HG02759 (cell line): Measurements from ENCODE around the gene DMRT3.
A peak's percentile ranks its signal among the peaks of the same experiment; 100 is the strongest.

Source experiments
- ATAC-seq: cut with Tn5 transposase; IDR thresholded peaks from one replicate; pipeline ENCODE4 v1.9.1; 2021; ENCODE audit warnings: mild to moderate bottlenecking, moderate library complexity; ENCODE audit not compliant: unreplicated experiment

DMRT3 gene

GRCh38 chr9:976258-976942, at the start of gene DMRT3:
TSS of gene DMRT3 (plus strand) at chr9:976655. CDS start at chr9:977002, 347 bp downstream.
- ATAC-seq: no peak

GRCh38 chr9:926976-927375, 49.5 kb upstream of the DMRT3 start:
- ATAC-seq: no peak

GRCh38 chr9:928363-929042, 48.0 kb upstream of the DMRT3 start:
- ATAC-seq: peak; percentile 58

- ATAC-seq: no peak
Measured at GRCh38 chr9:929719-930118, 46.7 kb upstream of the DMRT3 start.

GRCh38 chr9:933356-933755, 43.1 kb upstream of the DMRT3 start:
- no peak for ATAC-seq

GRCh38 chr9:935348-935965, 41.0 kb upstream of the DMRT3 start:
- ATAC-seq: no peak

GRCh38 chr9:942805-943580, 33.5 kb upstream of the DMRT3 start:
- no peak for ATAC-seq

GRCh38 chr9:947985-948384, 28.5 kb upstream of the DMRT3 start:
- ATAC-seq: no peak

GRCh38 chr9:948497-948896, 28.0 kb upstream of the DMRT3 start:
- no peak for ATAC-seq

- ATAC-seq: no peak
Measured at GRCh38 chr9:950139-950538, 26.3 kb upstream of the DMRT3 start.

GRCh38 chr9:952546-952945, 23.9 kb upstream of the DMRT3 start:
- no peak for ATAC-seq

GRCh38 chr9:959105-959504, 17.4 kb upstream of the DMRT3 start:
- ATAC-seq: no peak

- no peak for ATAC-seq
Measured at GRCh38 chr9:959914-960313, 16.5 kb upstream of the DMRT3 start.

GRCh38 chr9:962023-962422, 14.4 kb upstream of the DMRT3 start:
- no peak for ATAC-seq

- ATAC-seq: no peak
Measured at GRCh38 chr9:965497-965896, 11.0 kb upstream of the DMRT3 start.

- no peak for ATAC-seq
Measured at GRCh38 chr9:966870-967269, 9.6 kb upstream of the DMRT3 start.

GRCh38 chr9:967436-967835, 9.0 kb upstream of the DMRT3 start:
- ATAC-seq: no peak

GRCh38 chr9:967903-968641, 8.4 kb upstream of the DMRT3 start:
- no peak for ATAC-seq

GRCh38 chr9:969310-970150, 6.9 kb upstream of the DMRT3 start:
- no peak for ATAC-seq
